C4-2B (cell line): Measurements from ENCODE around the gene DOCK3.

Experiments
- H3K27ac ChIP-seq: fragments of 450-650 bp; 2 replicates; pipeline ENCODE4 v1.5.1; 2017
- ZFX ChIP-seq: fragments of 450-650 bp; IDR thresholded peaks from 2 replicates; pipeline ENCODE4 v1.6.1; 2017
- TF ChIP-seq, protein P1 (sequence below): fragments of 450-650 bp; conservative IDR thresholded peaks from 2 replicates; pipeline ENCODE4 v1.5.1; 2017; ENCODE audit warnings: mild to moderate bottlenecking

The DOCK3 gene

DNA sequence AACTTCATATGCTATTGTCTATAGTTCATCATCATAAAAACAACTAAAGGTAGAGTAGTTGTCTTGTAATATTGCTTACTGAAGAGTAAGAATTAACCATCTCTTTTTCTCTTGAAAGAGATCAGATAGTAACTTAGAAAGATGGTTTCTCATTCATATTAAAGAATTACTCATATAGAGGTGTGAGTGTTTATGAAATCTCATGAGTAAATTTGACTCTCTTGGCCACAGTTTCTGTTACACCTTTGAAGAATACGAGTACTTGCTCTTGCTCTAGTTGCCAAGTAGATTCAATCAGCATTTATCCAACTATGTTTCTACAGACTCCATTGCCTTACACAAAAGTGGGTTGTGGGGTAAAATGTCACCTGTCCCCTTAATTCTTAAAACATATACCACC, 463.0 kb downstream of the DOCK3 start:
- TF ChIP-seq, protein P1, sequence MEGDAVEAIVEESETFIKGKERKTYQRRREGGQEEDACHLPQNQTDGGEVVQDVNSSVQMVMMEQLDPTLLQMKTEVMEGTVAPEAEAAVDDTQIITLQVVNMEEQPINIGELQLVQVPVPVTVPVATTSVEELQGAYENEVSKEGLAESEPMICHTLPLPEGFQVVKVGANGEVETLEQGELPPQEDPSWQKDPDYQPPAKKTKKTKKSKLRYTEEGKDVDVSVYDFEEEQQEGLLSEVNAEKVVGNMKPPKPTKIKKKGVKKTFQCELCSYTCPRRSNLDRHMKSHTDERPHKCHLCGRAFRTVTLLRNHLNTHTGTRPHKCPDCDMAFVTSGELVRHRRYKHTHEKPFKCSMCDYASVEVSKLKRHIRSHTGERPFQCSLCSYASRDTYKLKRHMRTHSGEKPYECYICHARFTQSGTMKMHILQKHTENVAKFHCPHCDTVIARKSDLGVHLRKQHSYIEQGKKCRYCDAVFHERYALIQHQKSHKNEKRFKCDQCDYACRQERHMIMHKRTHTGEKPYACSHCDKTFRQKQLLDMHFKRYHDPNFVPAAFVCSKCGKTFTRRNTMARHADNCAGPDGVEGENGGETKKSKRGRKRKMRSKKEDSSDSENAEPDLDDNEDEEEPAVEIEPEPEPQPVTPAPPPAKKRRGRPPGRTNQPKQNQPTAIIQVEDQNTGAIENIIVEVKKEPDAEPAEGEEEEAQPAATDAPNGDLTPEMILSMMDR = no peak
- TF ChIP-seq ZFX = no peak
- no peak overlapping the region for H3K27ac ChIP-seq

DNA sequence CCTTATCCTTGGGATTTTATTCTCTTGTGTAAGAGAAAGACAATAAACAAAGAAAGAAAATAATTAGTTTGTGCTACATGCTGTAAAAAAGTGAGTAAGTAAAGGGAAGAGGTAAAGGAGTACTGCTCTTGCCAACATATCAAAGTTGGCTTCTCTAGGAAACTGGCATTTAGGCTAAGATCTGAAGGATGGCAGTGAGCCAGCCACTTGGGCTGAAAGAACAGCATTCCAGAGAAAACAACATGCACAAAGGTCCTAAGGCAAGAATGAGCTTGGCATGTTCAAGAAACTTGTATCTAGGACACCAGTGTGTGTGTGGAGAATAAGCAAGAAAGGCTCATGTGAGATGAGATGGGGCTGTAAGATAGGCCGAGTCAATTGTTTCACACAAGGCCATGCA, 464.9 kb downstream of the DOCK3 start:
- TF ChIP-seq, protein P1 = no peak
- no peak for TF ChIP-seq ZFX

DNA sequence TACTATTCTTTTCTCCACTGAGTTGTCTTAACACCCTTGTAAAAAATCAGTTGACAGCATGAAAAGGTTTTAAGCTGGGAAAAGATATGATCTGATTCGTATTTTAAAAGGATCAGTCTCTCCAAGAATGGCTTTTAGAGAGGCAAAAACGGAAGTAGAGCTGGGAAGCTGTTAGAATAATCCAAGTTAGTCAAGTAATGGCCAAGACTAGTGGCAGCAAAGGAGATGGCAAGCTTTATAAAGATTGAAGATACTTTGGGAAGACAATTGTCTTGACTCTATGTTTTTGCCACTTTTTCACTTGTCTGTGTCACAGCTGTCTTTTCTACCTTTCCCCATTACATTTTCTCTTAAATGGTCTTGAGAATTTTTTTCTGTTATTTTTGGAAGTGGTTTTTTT, 466.8 kb downstream of the DOCK3 start:
- H3K27ac ChIP-seq = no peak overlapping the region
- TF ChIP-seq ZFX = no peak
- TF ChIP-seq, protein P1 = no peak; the same call in 1 of the 2 replicates

More for the DNA sequence above, 464.9 kb downstream of the DOCK3 start:
- no peak overlapping the region for H3K27ac ChIP-seq

DNA sequence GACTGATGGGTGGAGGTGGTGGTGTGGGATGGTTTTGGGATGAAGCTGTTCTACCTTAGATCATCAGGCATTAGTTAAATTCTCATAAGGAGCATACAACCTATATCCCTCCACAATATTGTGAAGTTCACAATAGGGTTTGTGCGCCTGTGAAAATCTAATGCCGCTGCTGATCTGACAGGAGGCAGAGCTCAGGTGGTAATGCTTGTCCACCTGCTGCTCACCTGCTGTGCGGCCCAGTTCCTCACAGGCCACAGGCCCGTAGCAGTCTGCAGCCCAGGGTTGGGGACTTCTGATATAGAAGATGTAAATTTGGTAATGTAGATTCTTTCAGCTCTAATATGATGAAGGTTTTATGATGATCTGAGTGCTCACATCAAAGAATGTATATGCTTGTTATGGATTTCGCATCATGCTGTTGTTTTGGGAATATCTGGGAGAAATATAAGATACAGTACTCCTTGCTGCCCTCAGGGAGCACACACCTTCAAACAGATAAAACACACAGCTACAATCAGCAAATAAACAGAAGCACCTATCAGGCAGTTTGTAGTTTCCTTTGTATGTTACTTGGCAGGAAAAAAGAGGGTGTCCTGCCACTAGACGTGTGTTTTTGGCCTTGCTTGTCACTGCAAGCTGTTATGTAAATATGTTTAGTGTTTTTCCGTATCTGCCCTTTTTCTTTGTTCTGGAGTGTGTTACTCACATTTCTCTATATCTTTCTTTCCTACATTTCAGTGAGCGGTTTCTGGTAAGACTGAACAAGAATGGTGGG, 471.3 kb downstream of the DOCK3 start:
- no peak overlapping the region for H3K27ac ChIP-seq
- no peak for TF ChIP-seq ZFX
- TF ChIP-seq, protein P1 = no peak

DNA sequence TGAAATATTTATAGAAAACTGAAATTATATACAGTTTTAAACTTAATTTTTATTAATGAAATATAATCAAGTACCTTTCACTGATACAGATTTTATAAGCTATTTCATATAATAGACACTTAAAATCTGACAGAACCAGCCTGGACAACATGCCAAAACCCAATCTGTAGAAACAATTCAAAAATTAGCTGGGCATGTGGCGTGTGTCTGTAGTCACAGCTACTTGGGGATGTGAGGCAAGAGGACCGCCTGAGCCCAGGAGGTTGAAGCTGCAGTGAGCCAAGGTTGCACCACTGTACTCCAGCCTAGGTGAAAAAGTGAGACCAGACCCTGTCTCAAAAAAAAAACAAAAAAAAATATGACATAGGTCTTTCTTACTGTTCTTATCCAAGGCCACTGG, 472.1 kb downstream of the DOCK3 start:
- no peak overlapping the region for H3K27ac ChIP-seq
- TF ChIP-seq, protein P1 = no peak
- no peak for TF ChIP-seq ZFX

DNA sequence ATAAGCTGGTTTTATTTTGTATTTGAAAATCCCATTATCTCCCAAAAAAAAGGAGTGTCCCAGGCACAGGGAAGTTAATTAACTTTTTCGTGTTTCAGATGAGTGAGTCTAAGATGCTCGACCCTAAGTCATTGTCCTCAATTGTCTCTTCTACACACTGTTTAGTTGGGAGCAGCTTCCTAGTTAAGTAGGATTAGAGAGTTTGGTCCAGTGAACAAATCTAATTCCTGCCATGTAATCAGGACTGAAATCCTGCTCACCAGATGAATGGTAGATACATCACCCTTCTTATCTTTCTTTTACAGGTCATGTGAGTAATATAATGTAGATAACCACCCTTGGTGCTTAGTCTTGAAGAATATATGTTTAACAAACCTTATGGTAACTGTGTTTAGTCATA, 481.4 kb downstream of the DOCK3 start:
- no peak for TF ChIP-seq ZFX
- TF ChIP-seq, protein P1 = no peak
- no peak overlapping the region for H3K27ac ChIP-seq

DNA sequence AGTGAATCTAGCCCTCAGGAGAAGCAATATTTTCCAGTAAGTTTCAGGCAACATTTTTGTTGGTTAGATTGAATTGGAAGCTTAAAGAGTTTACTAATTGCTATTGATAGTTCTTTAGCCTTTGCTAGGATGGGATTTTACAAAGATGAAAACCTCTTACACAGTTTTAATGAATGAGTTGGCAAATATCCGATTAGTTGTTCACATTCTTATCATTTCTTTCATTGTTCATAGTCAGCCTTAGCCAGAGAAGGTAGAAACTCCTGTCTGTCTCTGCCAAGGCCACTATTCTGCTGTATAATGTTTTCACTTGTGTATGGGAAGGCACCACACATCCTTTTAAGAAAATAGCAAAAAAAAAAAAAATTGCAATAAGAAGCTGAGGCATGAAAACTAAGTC, 488.3 kb downstream of the DOCK3 start:
- H3K27ac ChIP-seq = no peak overlapping the region
- TF ChIP-seq ZFX = no peak
- TF ChIP-seq, protein P1 = no peak
